Stimulated activated CD8-positive, alpha-beta memory T cell treated with anti-CD3 and anti-CD28 coated beads, Interleukin-2, amount 100 ng/mL, for 1 hour (primary cell): Measurements from ENCODE around the gene CES4A.
A peak's percentile ranks its signal among the peaks of the same experiment; 100 is the strongest.
"Not testable (repeated sequence)": the region's sequence is repeated elsewhere in the genome, so short reads cannot be mapped to it uniquely, and the experiment has no call there.

Source experiments
- DNase-seq, 2 donors: peaks; one replicate each; pipeline ENCODE4 v3.0.0-alpha.2; 2020; ENCODE audit warnings: low read depth in 2 of 2

The CES4A gene

DNA sequence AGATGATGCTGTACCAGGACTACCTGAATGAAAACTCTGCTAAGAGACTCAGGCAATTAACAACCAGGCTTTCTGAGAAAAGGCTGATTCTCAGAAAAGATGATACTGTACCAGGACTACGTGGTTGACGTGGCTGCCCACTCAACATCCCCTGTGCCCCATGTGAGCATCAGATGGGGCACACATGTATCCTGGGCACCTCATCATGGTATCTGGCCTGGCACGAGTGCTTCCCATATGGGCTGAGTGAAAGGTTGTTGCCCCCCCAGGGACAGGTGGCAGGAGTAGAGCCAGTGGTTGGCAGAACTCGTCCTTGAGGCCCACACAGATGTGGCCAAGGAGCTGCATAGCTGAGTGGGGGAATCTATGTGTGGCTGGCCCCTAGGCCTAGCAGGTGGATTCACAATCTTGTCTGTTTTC lies 3.5 kb upstream of the CES4A start:
- peak in 1 of 2 donors; percentile 9 for DNase-seq

DNA sequence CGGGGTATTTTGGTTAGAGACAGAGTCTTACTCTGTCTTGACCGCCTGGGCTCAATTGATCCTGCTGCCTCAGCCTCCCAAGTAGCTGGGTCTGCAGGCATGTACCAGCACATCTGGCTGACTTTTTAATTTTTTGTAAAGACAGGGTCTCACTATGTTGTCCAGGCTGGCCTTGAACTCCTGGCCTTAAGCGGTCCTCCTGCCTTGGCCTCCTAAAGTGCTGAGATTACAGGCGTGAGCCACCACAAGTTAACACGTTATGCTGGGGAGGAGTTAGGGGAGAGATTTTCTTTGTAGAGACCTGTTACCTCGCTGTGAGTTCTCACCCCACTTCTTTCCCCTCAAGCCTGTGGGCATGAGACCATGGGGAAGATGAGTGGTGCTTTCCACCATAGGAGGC lies 1.8 kb upstream of the CES4A start:
- no peak for DNase-seq

- no peak for DNase-seq
Observed at GRCh38 chr16:66991545-66992077, 3.2 kb downstream of the CES4A start.

DNA sequence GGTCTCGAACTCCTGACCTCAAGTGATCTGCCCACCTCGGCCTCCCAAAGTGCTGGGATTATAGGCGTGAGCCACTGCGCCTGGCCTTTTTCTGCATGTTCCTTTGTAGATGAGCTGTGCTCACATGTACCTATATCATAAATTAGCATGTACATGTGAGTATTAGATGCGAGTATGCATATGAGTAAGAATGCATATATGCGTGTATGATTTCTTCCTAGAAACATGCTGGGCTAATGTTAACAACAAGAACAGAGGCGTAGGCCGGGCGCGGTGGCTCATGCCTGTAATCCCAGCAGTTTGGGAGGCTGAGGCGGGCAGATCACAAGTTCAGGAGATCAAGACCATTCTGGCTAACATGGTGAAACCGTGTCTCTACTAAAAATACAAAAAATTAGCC lies 5.2 kb downstream of the CES4A start:
- DNase-seq = not testable (repeated sequence)

DNA sequence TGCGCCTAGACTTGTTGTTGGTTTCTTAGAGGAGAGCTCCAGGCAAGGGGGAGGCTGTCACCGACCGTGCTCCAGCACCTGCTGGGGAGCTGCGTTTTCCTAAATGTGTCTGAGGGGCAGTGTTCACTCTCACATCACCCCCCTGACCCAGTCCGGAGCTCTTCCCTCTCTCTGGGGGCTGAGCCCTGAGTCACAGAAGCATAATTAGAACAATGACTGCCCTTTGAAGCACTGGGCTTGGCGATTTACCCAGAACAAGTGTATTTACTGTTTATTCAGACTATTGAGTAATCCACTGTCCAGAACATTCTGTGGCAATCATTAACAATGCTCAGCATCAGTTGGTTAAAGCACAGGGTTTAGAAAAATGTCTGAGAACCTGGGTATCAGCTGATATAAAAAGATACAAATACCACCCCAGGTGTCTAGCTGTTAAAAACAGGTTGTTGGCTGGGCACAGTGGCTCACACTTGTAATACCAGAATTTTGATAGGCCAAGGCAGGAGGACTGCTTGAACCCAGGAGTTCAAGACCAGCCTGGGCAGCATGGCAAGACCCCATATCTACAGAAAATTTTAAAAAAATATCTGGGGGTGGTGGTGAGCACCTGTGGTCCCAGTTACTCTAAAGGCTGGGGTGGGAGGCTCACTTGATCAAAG lies 8.1 kb downstream of the CES4A start:
- no peak for DNase-seq

- no peak for DNase-seq
Observed at GRCh38 chr16:66996983-66997358, 8.6 kb downstream of the CES4A start.

GRCh38 chr16:67000384-67001351 lies 12.3 kb downstream of the CES4A start:
- peak; percentile 8 to 11 for DNase-seq

GRCh38 chr16:67001726-67002125 lies 13.3 kb downstream of the CES4A start:
- no peak for DNase-seq

- DNase-seq = no peak
Observed at GRCh38 chr16:67006930-67007658, 18.7 kb downstream of the CES4A start.

DNA sequence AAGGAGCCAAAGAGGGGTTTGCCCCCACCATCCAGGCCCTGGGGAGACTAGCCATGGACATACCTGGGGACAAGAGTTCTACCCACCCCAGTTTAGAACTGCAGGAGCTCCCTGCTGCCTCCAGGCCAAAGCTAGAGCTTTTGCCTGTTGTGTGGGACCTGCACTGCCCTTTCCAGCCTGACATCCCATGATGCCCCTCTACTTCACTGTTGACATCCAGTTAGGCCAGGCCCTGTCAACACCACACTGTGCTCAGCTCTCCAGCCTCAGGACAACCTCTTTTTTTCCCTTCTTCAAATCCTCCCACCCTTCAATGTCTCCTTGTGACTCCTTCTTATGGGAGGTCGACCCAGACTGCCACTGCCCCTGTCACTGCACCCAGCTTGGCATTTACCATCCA lies 20.8 kb downstream of the CES4A start:
- DNase-seq = no peak

GRCh38 chr16:67011274-67011673 lies 22.9 kb downstream of the CES4A start:
- no peak for DNase-seq

DNA sequence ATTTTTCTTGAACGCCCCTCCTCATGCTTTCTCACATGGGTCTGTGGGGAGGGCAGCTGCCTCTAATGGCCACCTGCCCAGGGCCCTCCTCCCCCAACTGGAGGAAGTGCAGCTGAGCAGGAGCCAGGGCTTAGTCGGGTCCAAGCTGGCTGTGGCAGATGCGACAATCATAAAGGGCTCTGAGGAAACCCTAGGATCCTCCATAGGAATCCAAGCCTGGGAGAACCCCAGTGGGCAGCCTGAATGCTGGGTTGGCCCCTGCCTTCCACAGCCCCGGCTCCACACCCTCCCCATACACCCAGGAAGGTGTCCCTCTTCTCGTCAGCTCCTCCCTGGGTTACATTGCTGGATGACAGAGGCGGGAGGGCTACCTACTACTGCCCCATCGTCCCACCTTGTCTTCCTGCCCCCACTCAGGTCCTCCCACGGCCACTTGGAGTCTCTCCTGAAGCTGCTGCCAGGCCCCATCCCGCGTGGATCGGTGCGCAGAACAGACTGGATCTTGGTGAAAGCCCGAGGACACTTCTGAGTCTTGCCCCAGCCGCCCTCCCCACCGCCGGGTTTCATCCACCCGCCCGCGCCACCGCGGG lies 24.9 kb downstream of the CES4A start:
- no peak for DNase-seq

DNA sequence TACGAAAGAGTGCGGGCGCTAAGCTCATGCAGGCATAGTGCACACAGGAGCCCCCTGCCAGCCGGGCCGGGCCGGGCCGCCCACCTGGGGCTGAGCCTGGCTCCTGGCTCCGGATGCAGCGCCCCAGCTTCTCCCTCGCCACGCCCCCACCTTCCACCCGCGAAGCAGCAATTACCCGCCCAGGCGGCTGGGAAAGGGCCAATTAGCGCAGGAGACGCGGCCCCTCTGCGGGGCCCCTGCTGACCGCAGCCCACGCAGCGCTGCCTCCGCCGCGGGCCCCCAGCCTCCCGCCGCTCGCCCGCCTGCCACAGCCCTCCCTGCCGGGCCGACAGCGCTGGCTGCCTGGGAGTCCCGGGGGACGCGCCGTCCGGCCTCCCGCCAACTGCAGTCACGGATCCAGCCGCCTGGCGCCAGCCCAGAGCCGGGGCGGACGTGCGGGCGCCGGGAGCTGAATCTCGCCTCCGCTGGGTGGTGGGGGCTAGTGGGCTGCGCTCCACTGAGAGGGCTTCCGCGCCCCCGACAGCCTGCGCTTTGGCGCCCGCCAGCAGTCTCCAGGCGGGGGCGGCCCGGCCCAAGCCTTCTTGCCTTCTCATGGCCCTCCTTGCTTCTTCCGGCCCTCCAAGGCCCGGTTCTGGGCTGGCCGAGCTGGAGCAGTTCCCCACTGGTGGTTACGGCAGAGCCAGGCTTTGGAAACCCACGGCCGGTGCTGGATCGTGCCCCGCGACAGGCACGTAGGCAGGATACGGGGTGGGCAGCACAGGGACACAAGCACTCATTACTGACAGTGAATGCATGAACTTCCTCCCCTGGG lies 25.6 kb downstream of the CES4A start:
- DNase-seq = peak in 1 of 2 donors; percentile 45

DNA sequence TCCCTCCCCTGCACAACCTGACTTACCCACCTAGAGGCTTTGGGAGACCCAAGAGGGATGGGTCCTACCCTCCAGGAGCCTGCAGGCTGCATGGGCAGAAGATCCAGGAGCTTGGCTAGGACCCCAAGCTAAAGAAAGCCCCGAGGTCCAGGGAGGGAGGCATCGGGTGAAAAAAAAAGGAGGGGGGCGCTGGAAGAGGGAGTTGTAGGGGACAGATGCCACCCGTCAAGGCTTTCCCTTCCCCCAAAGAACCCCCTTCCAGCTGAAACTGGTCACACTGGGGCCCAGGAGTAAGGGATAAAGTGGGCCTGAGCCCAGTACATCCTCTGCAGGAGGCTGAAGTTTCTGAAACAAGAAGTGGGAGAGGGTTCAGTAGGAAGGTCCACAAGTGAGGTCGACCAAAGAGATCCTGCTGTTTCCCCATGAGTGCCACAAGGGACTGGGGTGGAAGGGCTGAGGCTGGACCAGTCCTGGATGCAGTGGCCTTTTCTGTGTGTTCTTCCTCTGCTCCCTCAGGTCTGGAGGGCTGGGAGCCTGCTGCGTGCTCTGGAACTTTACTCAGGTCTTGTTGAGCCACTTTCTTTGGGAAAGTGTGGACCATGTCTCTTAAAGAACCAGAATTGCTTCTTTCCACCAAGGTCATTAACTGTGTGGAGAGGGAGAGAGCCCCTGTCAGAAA lies 26.4 kb downstream of the CES4A start:
- no peak for DNase-seq

DNA sequence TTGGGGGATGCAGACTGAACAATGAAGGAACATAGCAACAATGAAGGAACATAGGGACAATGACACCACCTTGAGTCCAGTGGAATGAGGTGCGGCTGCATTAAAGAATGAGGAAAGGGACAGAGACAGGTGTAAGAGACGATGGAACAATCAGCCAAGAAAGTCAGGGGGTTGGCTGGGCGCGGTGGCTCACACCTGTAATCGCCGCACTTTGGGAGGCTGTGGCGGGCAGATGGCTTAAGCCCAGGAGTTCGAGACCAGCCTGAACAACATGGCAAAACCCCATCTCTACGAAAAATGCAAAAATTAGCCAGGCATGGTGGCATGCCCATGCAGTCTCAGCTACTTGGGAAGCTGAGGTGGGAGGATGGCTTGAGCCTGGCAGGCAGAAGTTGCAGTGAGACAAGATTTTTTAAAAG lies 26.9 kb downstream of the CES4A start:
- DNase-seq = no peak

DNA sequence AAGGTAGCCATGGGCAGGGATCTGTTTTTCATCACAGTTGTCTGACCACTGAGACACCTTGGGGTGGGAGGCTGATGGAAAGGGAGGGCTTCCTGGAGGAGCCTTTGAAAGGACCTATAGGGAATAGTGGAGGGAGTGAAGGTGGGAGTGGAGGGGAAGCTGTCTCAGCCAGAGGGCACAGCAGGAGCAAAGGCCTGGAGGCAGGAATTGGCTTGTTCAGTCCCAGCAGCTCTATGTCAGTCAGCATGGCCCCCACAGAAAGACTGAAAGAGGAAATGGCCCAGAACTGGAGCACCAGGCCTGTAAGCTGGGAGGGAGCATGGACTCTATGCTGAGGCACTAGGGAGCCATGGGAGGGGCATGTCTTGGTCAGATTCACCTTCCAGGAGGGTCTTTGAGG lies 27.8 kb downstream of the CES4A start:
- DNase-seq = no peak

GRCh38 chr16:67016681-67017420 lies 28.5 kb downstream of the CES4A start:
- DNase-seq = no peak

GRCh38 chr16:67017421-67017750 lies 29.0 kb downstream of the CES4A start:
- DNase-seq = no peak

- peak; percentile 52 to 69 for DNase-seq
Observed at GRCh38 chr16:67017810-67018488, 29.6 kb downstream of the CES4A start.
